ENCODE results near the gene CLRN1. TPM values are rescaled to one million over a fixed set of nuclear protein-coding genes. Genes with fewer than 3 reads are reported as not detected.

CLRN1 gene
- total and polyA plus RNA-seq, 9 of the 15 experiments (the other 6 are each of a cell fraction or from before 2014, with no cell fraction given), result not detected

DNA sequence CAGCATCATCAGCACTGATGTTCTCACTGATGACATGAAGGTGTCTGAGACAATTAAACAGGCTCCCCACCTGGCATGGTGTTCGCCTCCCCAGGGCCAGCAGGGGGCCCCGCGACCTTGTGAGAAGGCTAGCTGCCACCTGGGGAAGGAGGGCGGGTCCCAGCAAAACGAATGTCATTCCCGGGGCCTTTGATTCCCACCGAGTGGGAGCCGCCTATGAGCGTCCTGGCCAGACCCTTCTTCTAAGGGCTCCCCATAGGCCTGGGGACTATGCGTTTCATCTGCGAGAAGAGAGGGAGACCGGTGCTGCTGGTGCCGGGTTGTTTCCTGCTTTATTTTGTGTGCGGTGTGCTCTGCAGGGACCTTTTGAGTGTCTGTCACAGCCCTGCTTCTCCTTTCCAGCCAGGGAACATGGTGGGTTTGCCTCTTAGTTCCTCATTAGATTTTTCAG lies 46.8 kb downstream of the CLRN1 start (continued):
- TF ChIP-seq SMC3 (conservative IDR thresholded peaks at IDR 0.05; ENCODE audit: insufficient read depth, low read depth, low read length), result peak; percentile 75
- TF ChIP-seq CXXC5 (CRISPR knock-in tag; IDR thresholded peaks at IDR 0.05), result no peak
- TF ChIP-seq, protein P1, sequence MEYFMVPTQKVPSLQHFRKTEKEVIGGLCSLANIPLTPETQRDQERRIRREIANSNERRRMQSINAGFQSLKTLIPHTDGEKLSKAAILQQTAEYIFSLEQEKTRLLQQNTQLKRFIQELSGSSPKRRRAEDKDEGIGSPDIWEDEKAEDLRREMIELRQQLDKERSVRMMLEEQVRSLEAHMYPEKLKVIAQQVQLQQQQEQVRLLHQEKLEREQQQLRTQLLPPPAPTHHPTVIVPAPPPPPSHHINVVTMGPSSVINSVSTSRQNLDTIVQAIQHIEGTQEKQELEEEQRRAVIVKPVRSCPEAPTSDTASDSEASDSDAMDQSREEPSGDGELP (CRISPR knock-in tag; IDR thresholded peaks at IDR 0.05; ENCODE audit: borderline replicate concordance), result peak; percentile 34; the same call in 1 of the 2 replicates
- TF ChIP-seq MAZ (CRISPR knock-in tag; conservative IDR thresholded peaks at IDR 0.05 in 1 of 2, IDR thresholded peaks at IDR 0.05 in 1 of 2), result peak in 1 of 2 experiments; percentile 27; a peak in 1 of 4 replicates
- no peak for TF ChIP-seq HDAC6 (IDR thresholded peaks at IDR 0.05; ENCODE audit: low read depth, low read length)
- TF ChIP-seq, protein P2, sequence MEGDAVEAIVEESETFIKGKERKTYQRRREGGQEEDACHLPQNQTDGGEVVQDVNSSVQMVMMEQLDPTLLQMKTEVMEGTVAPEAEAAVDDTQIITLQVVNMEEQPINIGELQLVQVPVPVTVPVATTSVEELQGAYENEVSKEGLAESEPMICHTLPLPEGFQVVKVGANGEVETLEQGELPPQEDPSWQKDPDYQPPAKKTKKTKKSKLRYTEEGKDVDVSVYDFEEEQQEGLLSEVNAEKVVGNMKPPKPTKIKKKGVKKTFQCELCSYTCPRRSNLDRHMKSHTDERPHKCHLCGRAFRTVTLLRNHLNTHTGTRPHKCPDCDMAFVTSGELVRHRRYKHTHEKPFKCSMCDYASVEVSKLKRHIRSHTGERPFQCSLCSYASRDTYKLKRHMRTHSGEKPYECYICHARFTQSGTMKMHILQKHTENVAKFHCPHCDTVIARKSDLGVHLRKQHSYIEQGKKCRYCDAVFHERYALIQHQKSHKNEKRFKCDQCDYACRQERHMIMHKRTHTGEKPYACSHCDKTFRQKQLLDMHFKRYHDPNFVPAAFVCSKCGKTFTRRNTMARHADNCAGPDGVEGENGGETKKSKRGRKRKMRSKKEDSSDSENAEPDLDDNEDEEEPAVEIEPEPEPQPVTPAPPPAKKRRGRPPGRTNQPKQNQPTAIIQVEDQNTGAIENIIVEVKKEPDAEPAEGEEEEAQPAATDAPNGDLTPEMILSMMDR (IDR thresholded peaks at IDR 0.05 in 2 of 3, conservative IDR thresholded peaks at IDR 0.05 in 1 of 3; ENCODE audit: insufficient read depth in 2 of 3, low read depth in 1 of 3, low read length in 3 of 3), result peak; percentile 73 to 87 (median 79)
- no peak for TF ChIP-seq CHD2 (IDR thresholded peaks at IDR 0.05; ENCODE audit: low read depth, low read length)
- TF ChIP-seq, protein P3, sequence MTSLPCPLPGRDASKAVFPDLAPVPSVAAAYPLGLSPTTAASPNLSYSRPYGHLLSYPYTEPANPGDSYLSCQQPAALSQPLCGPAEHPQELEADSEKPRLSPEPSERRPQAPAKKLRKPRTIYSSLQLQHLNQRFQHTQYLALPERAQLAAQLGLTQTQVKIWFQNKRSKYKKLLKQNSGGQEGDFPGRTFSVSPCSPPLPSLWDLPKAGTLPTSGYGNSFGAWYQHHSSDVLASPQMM (CRISPR knock-in tag; IDR thresholded peaks at IDR 0.05), result no peak
- no peak for TF ChIP-seq LCOR (CRISPR knock-in tag; IDR thresholded peaks at IDR 0.05)
- TF ChIP-seq, protein P4, sequence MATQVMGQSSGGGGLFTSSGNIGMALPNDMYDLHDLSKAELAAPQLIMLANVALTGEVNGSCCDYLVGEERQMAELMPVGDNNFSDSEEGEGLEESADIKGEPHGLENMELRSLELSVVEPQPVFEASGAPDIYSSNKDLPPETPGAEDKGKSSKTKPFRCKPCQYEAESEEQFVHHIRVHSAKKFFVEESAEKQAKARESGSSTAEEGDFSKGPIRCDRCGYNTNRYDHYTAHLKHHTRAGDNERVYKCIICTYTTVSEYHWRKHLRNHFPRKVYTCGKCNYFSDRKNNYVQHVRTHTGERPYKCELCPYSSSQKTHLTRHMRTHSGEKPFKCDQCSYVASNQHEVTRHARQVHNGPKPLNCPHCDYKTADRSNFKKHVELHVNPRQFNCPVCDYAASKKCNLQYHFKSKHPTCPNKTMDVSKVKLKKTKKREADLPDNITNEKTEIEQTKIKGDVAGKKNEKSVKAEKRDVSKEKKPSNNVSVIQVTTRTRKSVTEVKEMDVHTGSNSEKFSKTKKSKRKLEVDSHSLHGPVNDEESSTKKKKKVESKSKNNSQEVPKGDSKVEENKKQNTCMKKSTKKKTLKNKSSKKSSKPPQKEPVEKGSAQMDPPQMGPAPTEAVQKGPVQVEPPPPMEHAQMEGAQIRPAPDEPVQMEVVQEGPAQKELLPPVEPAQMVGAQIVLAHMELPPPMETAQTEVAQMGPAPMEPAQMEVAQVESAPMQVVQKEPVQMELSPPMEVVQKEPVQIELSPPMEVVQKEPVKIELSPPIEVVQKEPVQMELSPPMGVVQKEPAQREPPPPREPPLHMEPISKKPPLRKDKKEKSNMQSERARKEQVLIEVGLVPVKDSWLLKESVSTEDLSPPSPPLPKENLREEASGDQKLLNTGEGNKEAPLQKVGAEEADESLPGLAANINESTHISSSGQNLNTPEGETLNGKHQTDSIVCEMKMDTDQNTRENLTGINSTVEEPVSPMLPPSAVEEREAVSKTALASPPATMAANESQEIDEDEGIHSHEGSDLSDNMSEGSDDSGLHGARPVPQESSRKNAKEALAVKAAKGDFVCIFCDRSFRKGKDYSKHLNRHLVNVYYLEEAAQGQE (IDR thresholded peaks at IDR 0.05; ENCODE audit: borderline replicate concordance), result peak; percentile 53; the same call in 1 of the 2 replicates
- TF ChIP-seq, protein P4 (CRISPR knock-in tag; IDR thresholded peaks at IDR 0.05; ENCODE audit: low read depth), result no peak
- 0 out of 2 replicates have a peak, but pooled peaks have one; percentile 54 for TF ChIP-seq XRCC5 (IDR thresholded peaks at IDR 0.05; ENCODE audit: low read depth, low read length)
- TF ChIP-seq GABPB2 (CRISPR knock-in tag; conservative IDR thresholded peaks at IDR 0.05), result no peak
- peak; percentile 22; the same call in 1 of the 2 replicates for TF ChIP-seq STAG1 (CRISPR knock-in tag; IDR thresholded peaks at IDR 0.05; ENCODE audit: borderline replicate concordance)
- TF ChIP-seq, protein P5, sequence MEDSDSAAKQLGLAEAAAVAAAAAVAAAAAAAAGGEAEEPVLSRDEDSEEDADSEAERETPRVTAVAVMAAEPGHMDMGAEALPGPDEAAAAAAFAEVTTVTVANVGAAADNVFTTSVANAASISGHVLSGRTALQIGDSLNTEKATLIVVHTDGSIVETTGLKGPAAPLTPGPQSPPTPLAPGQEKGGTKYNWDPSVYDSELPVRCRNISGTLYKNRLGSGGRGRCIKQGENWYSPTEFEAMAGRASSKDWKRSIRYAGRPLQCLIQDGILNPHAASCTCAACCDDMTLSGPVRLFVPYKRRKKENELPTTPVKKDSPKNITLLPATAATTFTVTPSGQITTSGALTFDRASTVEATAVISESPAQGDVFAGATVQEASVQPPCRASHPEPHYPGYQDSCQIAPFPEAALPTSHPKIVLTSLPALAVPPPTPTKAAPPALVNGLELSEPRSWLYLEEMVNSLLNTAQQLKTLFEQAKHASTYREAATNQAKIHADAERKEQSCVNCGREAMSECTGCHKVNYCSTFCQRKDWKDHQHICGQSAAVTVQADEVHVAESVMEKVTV (CRISPR knock-in tag; IDR thresholded peaks at IDR 0.05), result 0 out of 2 replicates have a peak, but pooled peaks have one; percentile 44

Data from K562 (cell line).